Heart left ventricle (tissue), 13 donors: Measurements from ENCODE around the gene PGM2.

Experiments
- CTCF ChIP-seq, 12 donors: fragments of 200-600 bp; sonication (generic) in 4 of 12; IDR thresholded peaks; one replicate each; pipeline versions ENCODE4 v1.5.0 to v1.8.0; 2018 to 2022; ENCODE audit warnings: antibody characterized with exemption in 12 of 12, mild to moderate bottlenecking in 5 of 12
- POLR2A ChIP-seq, 2 donors: fragments of 450-650 bp; IDR thresholded peaks; one replicate each; pipeline ENCODE4 v1.6.1; 2017; ENCODE audit warnings: antibody characterized with exemption in 2 of 2, mild to moderate bottlenecking in 2 of 2, moderate library complexity in 2 of 2
- donor health status: ischemic (EF 13 %, LVEDD 7.1; RV severe dilation, severe dysfunction).
- donor health status: DM: no; HTN: yes; CAD: no.
- donor health status: DM: no; HTN: no; CAD: no.
- donor health status: ischemic (EF 25% LVEDD 6.9; RV normal size, moderate dysfunction).
- donor health status: ischemic (EF 25% LVEDD 5.7; RV mildly dilated, moderate dysfunction).
- donor health status: ischemic (EF 35%, LVEDD 5.7; RV mildly dilated, moderate dysfunction).
- donor health status: nonischemic (EF 11% LVEDD 7.7; RV severe dilation, severe dysfunction).
- donor health status: DM: yes; HTN: yes; CAD: no.
- donor health status: PGD.
- donor health status: ischemic (EF 29% LVEDD 5.4; RV normal size, mild dysfunction).
- donor health status: nonischemic (EF 23%, LVEDD 6.1; RV moderate dilation, normal function).

GRCh38 chr4:37860266-37860665, 33.8 kb downstream of the PGM2 start:
- TF ChIP-seq CTCF (IDR thresholded peaks at IDR 0.05): no peak
- TF ChIP-seq POLR2A (IDR thresholded peaks at IDR 0.05): no peak
